ENCODE data around the gene HK1. TPM values are rescaled to one million over a fixed set of nuclear protein-coding genes. Genes with fewer than 3 reads are reported as not detected.

HK1 gene
- total RNA-seq, 2 experiments from 2014 or later, result 13.1 to 31.5 TPM

GRCh38 chr10:69338547-69339450 is 60.5 kb downstream of the HK1 start:
- no TSS peak for BruUV-seq (replicated peaks)
- Histone ChIP-seq H2AFZ (ENCODE audit: low read length) (no peak overlapping the region), H3K4me3 (ENCODE audit: low read depth, low read length, poor library complexity, severe bottlenecking) (no peak overlapping the region), H3K4me1 (ENCODE audit: insufficient read depth, low read length, poor library complexity, severe bottlenecking) (peaks cover under 1% of the 10 kb centered on the region), H3K4me2 (ENCODE audit: low read length) (no peak overlapping the region), H4K20me1 (ENCODE audit: insufficient read depth, low read length) (no peaks in the 10 kb centered on the region), H3K9me2 (ENCODE audit: insufficient read depth, low read length) (no peaks in the 10 kb centered on the region), H3K79me2 (ENCODE audit: insufficient read depth, low read depth, low read length) (no peaks in the 10 kb centered on the region), H3K9me3 (ENCODE audit: low read length) (no peaks in the 10 kb centered on the region), H3K36me3 (ENCODE audit: insufficient read depth, low read length) (no peaks in the 10 kb centered on the region), H3K27ac (ENCODE audit: low read depth, low read length, poor library complexity, severe bottlenecking) (no peak overlapping the region)
- DNase-seq (ENCODE audit: low spot score), result no peak
- POLR2A ChIA-PET, result interaction anchor here (0.7 to 0.8 kb wide), 2 partner anchors 13 to 19 kb away, joined by 3 read pairs; no protein-coding TSS in a partner anchor
- TF ChIP-seq CTCF (conservative IDR thresholded peaks at IDR 0.05; ENCODE audit: low read length), result no peak
- no peak for TF ChIP-seq EZH2phosphoT487 (IDR thresholded peaks at IDR 0.05; ENCODE audit: borderline replicate concordance, low read depth, low read length)
- CTCF ChIA-PET (ENCODE audit: unreplicated experiment), result interaction anchor here (0.6 to 1.1 kb wide), 2 partner anchors 10 to 450 kb away, joined by 3 read pairs; no protein-coding TSS in a partner anchor
- intact Hi-C loops (cut with micrococcal nuclease; ENCODE audit: unreplicated experiment), result no loop called here

GRCh38 chr10:69340695-69341094 is 62.4 kb downstream of the HK1 start:
- no TSS peak for BruUV-seq (replicated peaks)
- H3K4me2 ChIP-seq (ENCODE audit: low read length), result no peak overlapping the region
- H3K36me3 ChIP-seq (ENCODE audit: insufficient read depth, low read length), result no peaks in the 10 kb centered on the region
- H2AFZ ChIP-seq (ENCODE audit: low read length), result no peak overlapping the region
- H3K27ac ChIP-seq (ENCODE audit: low read depth, low read length, poor library complexity, severe bottlenecking), result no peak overlapping the region
- H3K9me3 ChIP-seq (ENCODE audit: low read length), result no peaks in the 10 kb centered on the region
- intact Hi-C loops (cut with micrococcal nuclease; ENCODE audit: unreplicated experiment), result no loop called here
- CTCF ChIA-PET (ENCODE audit: unreplicated experiment), result no interaction called here
- no peak overlapping the region for H3K4me3 ChIP-seq (ENCODE audit: low read depth, low read length, poor library complexity, severe bottlenecking)
- H4K20me1 ChIP-seq (ENCODE audit: insufficient read depth, low read length), result no peaks in the 10 kb centered on the region
- H3K4me1 ChIP-seq (ENCODE audit: insufficient read depth, low read length, poor library complexity, severe bottlenecking), result peaks cover 20% of the 10 kb centered on the region
- TF ChIP-seq EZH2phosphoT487 (IDR thresholded peaks at IDR 0.05; ENCODE audit: borderline replicate concordance, low read depth, low read length) (no peak), CTCF (conservative IDR thresholded peaks at IDR 0.05; ENCODE audit: low read length) (no peak)
- no peak for DNase-seq (ENCODE audit: low spot score)
- H3K79me2 ChIP-seq (ENCODE audit: insufficient read depth, low read depth, low read length), result no peaks in the 10 kb centered on the region
- H3K9me2 ChIP-seq (ENCODE audit: insufficient read depth, low read length), result no peaks in the 10 kb centered on the region
- POLR2A ChIA-PET, result interaction anchor here (0.7 kb wide), 1 partner anchor 60 kb away, joined by 3 read pairs; no protein-coding TSS in a partner anchor

- intact Hi-C loops (cut with micrococcal nuclease; ENCODE audit: unreplicated experiment), result loop anchor here (2.0 kb wide), 1 partner anchor 25 kb away; no protein-coding TSS in a partner anchor
These were observed 65.6 kb downstream of the HK1 start for GRCh38 chr10:69343905-69344304.

More at GRCh38 chr10:69343905-69344304, 65.6 kb downstream of the HK1 start:
- TF ChIP-seq CTCF (conservative IDR thresholded peaks at IDR 0.05; ENCODE audit: low read length), result no peak
- TF ChIP-seq EZH2phosphoT487 (IDR thresholded peaks at IDR 0.05; ENCODE audit: borderline replicate concordance, low read depth, low read length), result no peak
- no TSS peak for BruUV-seq (replicated peaks)
- Histone ChIP-seq H2AFZ (ENCODE audit: low read length) (no peak overlapping the region), H3K79me2 (ENCODE audit: insufficient read depth, low read depth, low read length) (no peaks in the 10 kb centered on the region), H3K4me1 (ENCODE audit: insufficient read depth, low read length, poor library complexity, severe bottlenecking) (peaks cover 44% of the 10 kb centered on the region), H3K9me2 (ENCODE audit: insufficient read depth, low read length) (no peaks in the 10 kb centered on the region), H3K27ac (ENCODE audit: low read depth, low read length, poor library complexity, severe bottlenecking) (peak overlapping the region; percentile 63), H3K4me2 (ENCODE audit: low read length) (peak overlapping the region; percentile 61), H3K9me3 (ENCODE audit: low read length) (no peaks in the 10 kb centered on the region), H4K20me1 (ENCODE audit: insufficient read depth, low read length) (no peaks in the 10 kb centered on the region), H3K4me3 (ENCODE audit: low read depth, low read length, poor library complexity, severe bottlenecking) (no peak overlapping the region), H3K36me3 (ENCODE audit: insufficient read depth, low read length) (no peaks in the 10 kb centered on the region)
- ChIA-PET CTCF (ENCODE audit: unreplicated experiment) (no interaction called here), POLR2A (interaction anchor here (0.6 kb wide), 1 partner anchor 204 kb away, joined by 4 read pairs; no protein-coding TSS in a partner anchor)
- no peak for DNase-seq (ENCODE audit: low spot score)
